Activated naive CD8-positive, alpha-beta T cell treated with anti-CD3 and anti-CD28 coated beads for 36 hours (primary cell): ENCODE measurements around the gene SRGAP2C. TPM values are rescaled to one million over a fixed set of nuclear protein-coding genes. Genes with fewer than 3 reads are reported as not detected.
"Not testable (repeated sequence)": the region's sequence is repeated elsewhere in the genome, so short reads cannot be mapped to it uniquely, and the experiment has no call there.

Experiments used
- DNase-seq: peaks from one replicate; pipeline ENCODE4 v3.0.0; 2021
- H3K27ac Mint-ChIP-seq: one replicate; pipeline ENCODE4 v1.8.0; 2022; ENCODE audit warnings: mild to moderate bottlenecking, moderate library complexity, mixed read lengths
- H3K27me3 Mint-ChIP-seq: one replicate; pipeline ENCODE4 v1.8.0; 2022; ENCODE audit warnings: mild to moderate bottlenecking, mixed read lengths
- H3K36me3 Mint-ChIP-seq: one replicate; pipeline ENCODE4 v1.8.0; 2021; ENCODE audit warnings: mild to moderate bottlenecking, mixed read lengths
- H3K4me1 Mint-ChIP-seq: one replicate; pipeline ENCODE4 v1.8.0; 2021; ENCODE audit warnings: mixed read lengths
- H3K4me3 Mint-ChIP-seq: one replicate; pipeline ENCODE4 v1.8.0; 2022; ENCODE audit warnings: mild to moderate bottlenecking, moderate library complexity, mixed read lengths
- H3K9me3 Mint-ChIP-seq: one replicate; pipeline ENCODE4 v1.8.0; 2022; ENCODE audit warnings: mixed read lengths
- total RNA-seq, 2 experiments: library from RNA; stranded (reverse); gene quantifications; one replicate each; pipeline ENCODE4 v1.2.3, GENCODE V29; 2021

The SRGAP2C gene
- total RNA-seq, 2 experiments from 2014 or later, result 14.6 to 19.1 TPM

- H3K27ac Mint-ChIP-seq, DNase-seq, H3K4me3 Mint-ChIP-seq, H3K36me3 Mint-ChIP-seq, H3K9me3 Mint-ChIP-seq, H3K27me3 Mint-ChIP-seq, H3K4me1 Mint-ChIP-seq: not testable (repeated sequence)
Measured at GRCh38 chr1:121207328-121207727, 22.6 kb downstream of the SRGAP2C start.

- not testable (repeated sequence) for H3K36me3 Mint-ChIP-seq, H3K4me1 Mint-ChIP-seq, H3K9me3 Mint-ChIP-seq, DNase-seq, H3K27ac Mint-ChIP-seq, H3K4me3 Mint-ChIP-seq, H3K27me3 Mint-ChIP-seq
Measured at GRCh38 chr1:121208375-121208774, 23.6 kb downstream of the SRGAP2C start.

GRCh38 chr1:121210778-121211177 is 26.0 kb downstream of the SRGAP2C start:
- not testable (repeated sequence) for H3K4me1 Mint-ChIP-seq, H3K27ac Mint-ChIP-seq, H3K4me3 Mint-ChIP-seq, H3K9me3 Mint-ChIP-seq, DNase-seq, H3K36me3 Mint-ChIP-seq, H3K27me3 Mint-ChIP-seq

- H3K27me3 Mint-ChIP-seq, DNase-seq, H3K36me3 Mint-ChIP-seq, H3K9me3 Mint-ChIP-seq, H3K27ac Mint-ChIP-seq, H3K4me3 Mint-ChIP-seq, H3K4me1 Mint-ChIP-seq: not testable (repeated sequence)
Measured at GRCh38 chr1:121213491-121213890, 28.7 kb downstream of the SRGAP2C start.

- not testable (repeated sequence) for H3K4me1 Mint-ChIP-seq, DNase-seq, H3K9me3 Mint-ChIP-seq, H3K4me3 Mint-ChIP-seq, H3K36me3 Mint-ChIP-seq, H3K27me3 Mint-ChIP-seq, H3K27ac Mint-ChIP-seq
Measured at GRCh38 chr1:121214544-121215156, 29.9 kb downstream of the SRGAP2C start.

- not testable (repeated sequence) for H3K27me3 Mint-ChIP-seq, H3K4me1 Mint-ChIP-seq, H3K9me3 Mint-ChIP-seq, H3K27ac Mint-ChIP-seq, H3K4me3 Mint-ChIP-seq, DNase-seq, H3K36me3 Mint-ChIP-seq
Measured at GRCh38 chr1:121215699-121216417, 31.1 kb downstream of the SRGAP2C start.

GRCh38 chr1:121216676-121217075 is 31.9 kb downstream of the SRGAP2C start:
- H3K27me3 Mint-ChIP-seq, H3K36me3 Mint-ChIP-seq, DNase-seq, H3K4me3 Mint-ChIP-seq, H3K4me1 Mint-ChIP-seq, H3K9me3 Mint-ChIP-seq, H3K27ac Mint-ChIP-seq: not testable (repeated sequence)

GRCh38 chr1:121221770-121222169 is 37.0 kb downstream of the SRGAP2C start:
- not testable (repeated sequence) for H3K27me3 Mint-ChIP-seq, H3K4me1 Mint-ChIP-seq, H3K4me3 Mint-ChIP-seq

GRCh38 chr1:121224714-121225113 is 39.9 kb downstream of the SRGAP2C start:
- DNase-seq, H3K4me1 Mint-ChIP-seq, H3K9me3 Mint-ChIP-seq, H3K36me3 Mint-ChIP-seq, H3K4me3 Mint-ChIP-seq, H3K27me3 Mint-ChIP-seq, H3K27ac Mint-ChIP-seq: not testable (repeated sequence)

More at GRCh38 chr1:121221770-121222169, 37.0 kb downstream of the SRGAP2C start:
- DNase-seq, H3K9me3 Mint-ChIP-seq, H3K27ac Mint-ChIP-seq, H3K36me3 Mint-ChIP-seq: not testable (repeated sequence)

- not testable (repeated sequence) for H3K9me3 Mint-ChIP-seq, H3K27ac Mint-ChIP-seq, H3K4me1 Mint-ChIP-seq, H3K36me3 Mint-ChIP-seq, H3K27me3 Mint-ChIP-seq, DNase-seq, H3K4me3 Mint-ChIP-seq
Measured at GRCh38 chr1:121226295-121226904, 41.6 kb downstream of the SRGAP2C start.

GRCh38 chr1:121226925-121227324 is 42.1 kb downstream of the SRGAP2C start:
- DNase-seq, H3K4me3 Mint-ChIP-seq, H3K9me3 Mint-ChIP-seq, H3K4me1 Mint-ChIP-seq, H3K27me3 Mint-ChIP-seq, H3K27ac Mint-ChIP-seq, H3K36me3 Mint-ChIP-seq: not testable (repeated sequence)

GRCh38 chr1:121227544-121228330 is 43.0 kb downstream of the SRGAP2C start:
- not testable (repeated sequence) for H3K4me3 Mint-ChIP-seq, H3K27me3 Mint-ChIP-seq, H3K36me3 Mint-ChIP-seq, H3K27ac Mint-ChIP-seq, H3K4me1 Mint-ChIP-seq, H3K9me3 Mint-ChIP-seq, DNase-seq

GRCh38 chr1:121230636-121231035 is 45.9 kb downstream of the SRGAP2C start:
- not testable (repeated sequence) for H3K27me3 Mint-ChIP-seq, H3K4me1 Mint-ChIP-seq, H3K9me3 Mint-ChIP-seq, DNase-seq, H3K4me3 Mint-ChIP-seq, H3K36me3 Mint-ChIP-seq, H3K27ac Mint-ChIP-seq

- not testable (repeated sequence) for H3K27me3 Mint-ChIP-seq, H3K4me3 Mint-ChIP-seq, DNase-seq, H3K27ac Mint-ChIP-seq, H3K9me3 Mint-ChIP-seq, H3K4me1 Mint-ChIP-seq, H3K36me3 Mint-ChIP-seq
Measured at GRCh38 chr1:121232445-121233125, 47.8 kb downstream of the SRGAP2C start.
